ENCODE results near the gene VSIG10. TPM values are rescaled to one million over a fixed set of nuclear protein-coding genes. Genes with fewer than 3 reads are reported as not detected.

The VSIG10 gene
- total RNA-seq, result 15.3 and 21.6 TPM in 2 replicates

GRCh38 chr12:118103601-118104382 is at the start of gene VSIG10:
TSS of gene VSIG10 (minus strand) at chr12:118104011. CDS start at chr12:118103671, 340 bp downstream.

DNA sequence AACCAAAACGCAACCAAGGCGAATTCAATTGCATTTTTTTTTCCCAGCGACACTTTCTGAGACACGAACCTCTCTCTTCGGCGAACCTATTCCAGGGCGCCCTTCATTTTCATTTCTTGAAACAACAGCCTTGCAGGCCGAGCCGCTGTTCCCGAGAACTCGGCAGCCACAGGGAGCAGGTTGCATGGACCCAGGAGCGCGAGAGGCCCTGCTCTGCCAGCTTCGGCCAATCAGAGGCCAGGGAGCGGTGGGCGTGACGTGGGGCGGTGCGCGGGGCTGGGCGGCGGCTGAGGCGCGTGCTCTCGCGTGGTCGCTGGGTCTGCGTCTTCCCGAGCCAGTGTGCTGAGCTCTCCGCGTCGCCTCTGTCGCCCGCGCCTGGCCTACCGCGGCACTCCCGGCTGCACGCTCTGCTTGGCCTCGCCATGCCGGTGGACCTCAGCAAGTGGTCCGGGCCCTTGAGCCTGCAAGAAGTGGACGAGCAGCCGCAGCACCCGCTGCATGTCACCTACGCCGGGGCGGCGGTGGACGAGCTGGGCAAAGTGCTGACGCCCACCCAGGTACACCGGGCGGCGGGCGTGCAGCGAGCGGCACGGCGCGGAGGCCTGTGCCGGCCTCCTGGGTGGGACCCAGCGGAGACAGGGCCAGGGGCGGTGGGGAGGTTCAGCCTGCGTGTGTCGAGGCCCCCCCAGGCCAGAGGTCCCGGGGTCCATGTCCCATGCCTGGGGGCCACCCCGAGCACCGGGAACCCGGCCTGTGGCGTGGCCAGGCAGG is 32.2 kb upstream of the VSIG10 start, which contains the start of gene PEBP1:
Gene PEBP1, plus strand, starts transcription at position 337 of the 771 bp plus-strand sequence. Its CDS starts 86 bp downstream, at position 423.

GRCh38 chr12:118061011-118061872 is 42.6 kb downstream of the VSIG10 start, which contains the start of gene WSB2:
TSS of gene WSB2 (minus strand) at chr12:118061179. CDS start at chr12:118061048, 131 bp downstream.

DNA sequence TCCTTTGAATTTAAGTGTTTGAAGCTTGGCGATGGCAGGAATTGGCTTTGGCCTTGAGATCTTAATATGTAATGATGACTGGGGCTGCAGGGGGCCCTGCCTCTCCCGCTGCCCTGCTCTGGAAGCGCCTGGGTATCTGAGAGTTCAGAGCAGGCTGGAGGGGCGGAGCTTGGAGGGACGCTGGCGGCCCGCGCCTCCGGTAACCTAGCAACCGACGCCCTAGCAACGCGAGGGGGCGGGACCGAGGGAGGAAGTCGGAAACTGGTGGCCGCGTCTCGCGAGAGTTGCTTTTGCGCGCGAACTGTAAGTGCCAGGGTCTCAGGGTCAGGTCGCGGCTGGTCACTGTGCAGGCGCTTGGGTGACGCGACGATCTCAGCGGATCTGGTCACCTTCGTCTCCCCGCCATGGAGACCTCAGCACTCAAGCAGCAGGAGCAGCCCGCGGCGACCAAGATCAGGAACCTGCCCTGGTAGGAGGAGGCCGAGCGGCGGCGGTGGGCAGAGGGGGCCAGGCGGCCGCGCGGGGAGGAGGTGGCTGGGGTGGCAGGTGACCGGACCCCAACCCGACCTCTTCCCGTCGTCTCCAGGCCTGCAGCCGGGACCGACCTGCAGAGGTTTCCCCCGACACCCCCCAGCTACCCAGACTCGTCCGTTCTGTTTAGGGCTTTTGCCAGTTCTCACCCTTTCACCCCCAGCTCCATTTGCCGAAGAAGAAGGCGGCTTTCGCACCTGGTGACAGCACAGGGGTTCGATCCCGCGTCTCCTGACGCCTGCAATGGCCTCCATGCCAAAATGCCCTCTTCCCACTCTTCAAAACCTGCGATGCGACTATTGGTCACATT is 87.2 kb downstream of the VSIG10 start, which contains the start of gene RFC5:
Gene RFC5, plus strand, starts transcription at position 280 of the 841 bp plus-strand sequence. Its CDS starts 125 bp downstream, at position 405.

Other genes starting within 250 kb of the VSIG10 start
- gene KSR2, start 135.0 kb downstream of the VSIG10 start, total RNA-seq, result not detected in 2 replicates
- gene RFC5, start 87.3 kb downstream of the VSIG10 start, total RNA-seq, result 8.4 and 10.1 TPM in 2 replicates
- gene WSB2, start 42.8 kb downstream of the VSIG10 start, total RNA-seq, result 65.3 and 80.4 TPM in 2 replicates
- gene PEBP1, start 32.1 kb upstream of the VSIG10 start, total RNA-seq, result 220 and 236 TPM in 2 replicates

Data from bronchial smooth muscle cell (primary cell).